Dermis microvascular lymphatic vessel endothelial cell (primary cell): ENCODE data around the gene NTRK3. TPM values are rescaled to one million over a fixed set of nuclear protein-coding genes. Genes with fewer than 3 reads are reported as not detected.

Source experiments
- DNase-seq, 2 donors: peaks; one replicate each; pipeline versions ENCODE4 v3.0.0 to v3.0.0-alpha.2; 2010; ENCODE audit warnings: low read depth in 2 of 2
- total RNA-seq: library from RNA; depleted of rRNA; stranded (reverse); fragments of >200 nt; gene quantifications from 2 replicates; pipeline ENCODE4 v1.2.1, GENCODE V29; 2014

NTRK3 gene
- total RNA-seq, 1 donor from 2014 or later = not detected

GRCh38 chr15:88231909-88232644, 24.5 kb downstream of the NTRK3 start:
- DNase-seq = no peak

DNA sequence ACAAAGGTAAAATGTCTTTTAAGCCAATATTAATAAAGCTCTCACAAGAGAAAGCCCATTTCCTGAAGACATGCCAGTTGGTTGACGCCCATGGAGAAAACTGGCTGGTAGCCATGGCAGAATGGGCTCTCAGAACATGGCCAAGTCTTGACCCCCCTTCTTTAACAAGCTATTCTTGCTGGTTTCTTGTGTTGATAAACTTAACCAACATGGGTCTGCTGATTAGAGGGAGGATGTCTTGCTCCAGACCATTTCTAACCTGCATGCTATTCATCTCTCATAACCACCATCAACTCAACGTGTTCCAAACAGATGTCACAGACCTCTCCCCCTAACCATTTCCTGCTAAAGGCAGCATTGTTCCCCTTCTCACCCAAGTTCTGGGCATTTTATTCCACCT, 25.7 kb downstream of the NTRK3 start:
- no peak for DNase-seq

- no peak for DNase-seq
These were observed 31.1 kb downstream of the NTRK3 start for GRCh38 chr15:88225461-88225860.

- DNase-seq = no peak
These were observed 33.5 kb downstream of the NTRK3 start for GRCh38 chr15:88223084-88223483.

- no peak for DNase-seq
These were observed 34.7 kb downstream of the NTRK3 start for GRCh38 chr15:88221836-88222235.

DNA sequence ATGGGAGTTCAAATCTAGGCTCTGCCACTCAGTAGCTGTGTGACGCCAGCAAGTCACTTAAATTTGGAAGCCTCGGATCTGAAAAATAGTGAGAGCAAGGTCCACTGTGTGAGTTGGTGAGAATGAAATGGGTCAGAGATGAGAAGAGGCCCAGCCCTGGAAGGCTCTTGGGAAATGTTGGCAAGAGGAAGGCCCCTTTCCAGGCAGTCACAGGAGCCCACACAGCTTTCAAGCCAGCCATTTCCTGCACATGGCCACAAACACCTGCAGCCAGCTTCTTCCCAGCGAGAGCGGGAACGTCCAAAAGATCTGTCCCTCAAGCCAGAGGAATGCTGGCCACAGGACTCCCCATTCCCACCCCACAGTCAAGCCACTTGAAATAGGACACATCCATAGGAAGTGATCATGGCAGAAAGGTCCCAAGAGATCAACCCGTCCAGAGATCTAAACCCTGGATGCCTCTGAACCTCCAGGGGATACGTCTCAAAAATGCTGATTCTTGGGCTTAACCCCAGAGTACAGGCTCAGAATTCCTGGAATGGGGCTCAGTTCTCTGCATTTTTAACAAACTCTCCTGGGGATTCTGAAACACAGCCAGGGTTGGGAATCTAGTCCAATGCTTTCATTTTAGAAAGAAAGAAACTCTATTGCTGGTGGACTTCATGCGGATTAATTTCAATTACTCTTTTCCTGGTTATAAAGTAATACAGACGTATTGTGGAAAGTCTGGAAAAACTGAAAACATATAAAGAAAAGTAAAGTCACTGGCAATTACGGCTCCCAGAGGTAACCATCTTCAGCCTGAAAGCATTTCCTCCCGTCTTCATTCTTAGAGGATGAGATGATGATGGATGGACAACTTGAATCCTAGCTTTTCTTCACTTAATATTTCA, 35.9 kb downstream of the NTRK3 start:
- no peak for DNase-seq

DNA sequence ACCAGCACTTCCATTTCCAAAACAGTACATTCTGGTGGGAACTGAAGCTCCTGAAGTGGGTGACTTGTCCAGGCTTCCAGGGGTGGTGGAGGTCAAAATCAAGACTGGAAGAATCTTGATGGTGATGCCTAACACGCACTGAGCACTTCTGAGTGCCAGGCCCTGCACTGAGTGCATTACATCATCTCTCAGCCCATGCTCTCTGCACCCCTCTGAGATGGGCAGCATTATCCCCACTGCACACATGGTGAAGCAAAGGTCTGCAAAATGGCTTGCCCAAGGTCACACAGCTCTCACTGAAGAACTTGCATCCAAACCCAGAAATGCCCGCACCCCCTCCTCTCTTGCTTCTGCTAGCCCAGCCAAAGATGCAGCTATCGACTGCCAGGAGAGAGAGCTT, 36.9 kb downstream of the NTRK3 start:
- DNase-seq = no peak

DNA sequence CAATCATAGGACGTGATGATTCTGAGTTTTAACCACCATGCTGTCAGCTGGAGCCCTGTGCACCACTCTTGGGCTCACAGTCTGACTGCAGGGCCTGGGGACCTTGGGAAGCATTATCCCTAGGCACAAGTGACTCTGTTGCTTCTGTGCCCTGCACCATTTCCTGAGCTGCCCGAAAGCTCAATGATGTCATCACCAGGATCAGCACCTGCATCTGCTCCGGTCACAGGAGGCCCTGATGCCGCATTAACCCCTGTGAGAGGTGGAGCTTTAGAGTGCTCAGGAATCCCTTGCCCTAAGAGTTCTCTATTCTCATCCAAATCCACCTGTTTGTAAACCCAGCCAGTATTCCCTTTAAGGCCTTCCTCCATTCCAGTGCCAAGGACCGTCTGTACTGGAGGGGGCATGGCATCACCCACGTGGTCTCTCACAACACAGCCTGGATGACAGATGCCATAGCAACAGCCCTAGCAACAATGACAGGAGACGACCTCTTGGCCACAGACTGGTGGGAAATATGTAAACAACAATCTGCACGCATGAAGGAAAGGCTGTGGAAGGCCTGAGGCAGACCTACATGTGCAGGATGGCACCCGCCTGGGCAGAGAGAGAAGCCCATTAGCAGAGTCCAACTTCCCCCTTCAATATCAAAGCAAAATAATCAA, 37.9 kb downstream of the NTRK3 start:
- no peak for DNase-seq

DNA sequence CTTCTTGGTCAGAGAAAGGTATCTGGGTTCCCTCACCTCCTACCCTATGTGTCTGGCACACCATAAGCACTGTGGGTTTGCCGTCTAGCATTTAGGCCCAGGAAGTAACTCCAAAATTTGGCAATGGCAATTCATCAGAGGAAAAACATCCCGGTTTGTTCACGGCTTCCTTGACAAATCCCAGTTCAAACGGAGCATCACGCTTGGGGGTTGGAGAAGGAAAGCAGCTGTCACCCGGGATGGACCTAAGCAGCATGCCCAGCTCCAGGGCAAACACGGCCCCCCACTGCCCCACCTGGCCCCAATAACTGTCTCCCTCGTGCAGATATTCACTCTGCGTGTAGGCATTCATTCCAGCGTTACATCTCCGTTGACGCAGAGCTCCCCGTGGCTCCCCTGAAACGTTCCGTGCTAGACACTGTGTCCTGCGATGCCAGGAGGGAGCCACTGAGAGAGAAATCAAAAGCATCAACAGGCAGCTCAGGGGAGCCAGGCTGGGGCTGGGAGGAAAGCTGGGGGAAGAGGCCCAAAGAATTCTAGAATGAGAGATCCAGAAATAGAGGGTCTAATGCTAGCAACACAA, 41.4 kb downstream of the NTRK3 start:
- no peak for DNase-seq

GRCh38 chr15:88209111-88209510, 47.4 kb downstream of the NTRK3 start:
- DNase-seq = no peak

- DNase-seq = no peak
These were observed 48.1 kb downstream of the NTRK3 start for GRCh38 chr15:88208396-88208795.

DNA sequence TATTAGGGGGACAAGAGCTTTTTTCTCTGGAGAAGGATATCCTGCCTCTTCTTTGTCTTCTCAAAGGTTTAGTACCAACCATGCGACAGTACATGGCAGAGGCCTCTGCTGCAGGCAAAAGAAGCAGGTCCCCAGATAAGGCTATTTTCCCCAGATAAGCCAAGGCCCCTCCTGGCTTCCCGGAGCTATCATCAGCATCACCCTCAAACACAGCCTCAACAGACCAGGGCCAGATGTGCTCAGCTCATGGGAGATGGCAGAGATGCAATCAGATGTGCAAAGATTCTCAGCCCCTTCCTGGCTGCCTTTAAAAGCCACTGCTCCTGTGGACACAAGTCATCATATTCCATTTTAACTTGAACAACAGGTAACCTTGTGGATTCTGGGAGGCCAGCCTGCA, 49.0 kb downstream of the NTRK3 start:
- DNase-seq = no peak

GRCh38 chr15:88204584-88204983, 52.0 kb downstream of the NTRK3 start:
- DNase-seq = no peak

GRCh38 chr15:88202231-88202630, 54.3 kb downstream of the NTRK3 start:
- no peak for DNase-seq

- no peak for DNase-seq
These were observed 55.3 kb downstream of the NTRK3 start for GRCh38 chr15:88201207-88201606.

- no peak for DNase-seq
These were observed 59.6 kb downstream of the NTRK3 start for GRCh38 chr15:88196961-88197360.

- DNase-seq = no peak
These were observed 62.4 kb downstream of the NTRK3 start for GRCh38 chr15:88194162-88194561.

GRCh38 chr15:88193415-88193814, 63.1 kb downstream of the NTRK3 start:
- DNase-seq = no peak

- no peak for DNase-seq
These were observed 64.8 kb downstream of the NTRK3 start for GRCh38 chr15:88191812-88192165.

DNA sequence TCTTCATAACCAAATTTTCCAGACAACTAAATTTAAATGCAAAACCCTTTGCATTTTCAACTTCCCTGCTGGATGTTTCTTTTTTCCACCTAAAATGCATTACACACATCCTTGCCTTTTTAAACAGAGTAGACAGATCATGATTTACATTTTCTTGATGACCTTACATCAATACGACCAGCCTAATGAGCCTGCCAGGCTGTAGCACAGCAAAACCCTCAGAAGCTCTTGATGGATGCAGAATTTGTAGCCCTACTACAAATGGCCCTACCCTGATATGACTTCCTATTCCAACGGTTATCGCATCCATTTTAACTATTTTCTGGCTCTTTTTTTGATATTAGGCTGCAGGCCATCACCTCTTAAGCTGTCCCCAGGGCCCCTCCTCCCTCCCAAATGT, 66.3 kb downstream of the NTRK3 start:
- DNase-seq = no peak

DNA sequence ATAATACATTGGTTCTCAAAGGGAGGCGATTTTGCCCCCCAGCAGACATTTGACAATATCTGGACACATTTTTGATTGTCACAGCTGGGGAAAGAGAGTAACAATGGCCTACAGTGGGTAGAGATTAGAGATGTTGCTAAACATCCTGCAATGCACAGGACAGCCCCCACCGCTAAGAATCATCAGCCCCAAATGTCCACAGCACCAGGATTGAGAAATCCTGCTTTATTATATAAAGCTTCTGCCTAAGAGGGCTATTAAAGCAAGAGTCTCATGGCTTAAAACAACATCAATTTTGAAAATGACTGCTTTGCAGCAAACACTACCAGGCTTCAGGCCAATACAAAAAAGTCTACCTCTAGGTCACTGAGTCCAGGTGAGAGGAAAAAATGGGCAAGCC, 68.2 kb downstream of the NTRK3 start:
- no peak for DNase-seq

DNA sequence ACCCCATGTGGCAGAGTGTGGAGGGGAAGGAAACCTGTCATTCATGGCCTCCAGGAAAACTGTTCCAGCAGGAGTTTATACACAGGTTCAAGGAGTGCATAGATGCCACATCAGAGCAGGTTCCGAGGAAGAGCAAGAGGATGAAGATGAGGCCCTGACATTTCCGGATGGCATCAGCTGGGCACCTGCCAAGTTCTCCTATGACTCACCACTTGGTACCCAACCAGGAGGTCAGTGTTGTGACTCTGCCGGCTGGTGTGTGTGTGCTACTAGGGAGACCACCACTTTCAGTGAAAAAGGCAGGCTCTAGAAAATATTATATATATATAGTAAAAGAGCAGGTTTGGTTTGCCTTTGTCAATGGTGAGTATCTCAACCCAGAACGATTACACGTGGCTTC, 69.3 kb downstream of the NTRK3 start:
- no peak for DNase-seq
